ENCODE measurements around the gene CITED4.

GRCh38 chr1:40906781-40907400 is 44.7 kb upstream of the CITED4 start:
- TF ChIP-seq POLR2A (IDR thresholded peaks at IDR 0.05) (no peak), CTCF (IDR thresholded peaks at IDR 0.05) (no peak)

Measured in testis (tissue), 2 donors.